ENCODE measurements around the gene C11orf97. TPM values are rescaled to one million over a fixed set of nuclear protein-coding genes. Genes with fewer than 3 reads are reported as not detected.

C11orf97 gene
- total RNA-seq, 1 experiment from 2014 or later = not detected

- WGBS (ENCODE audit: extremely low coverage, insufficient read length, low lambda C conversion rate) = no CpG with 5 or more reads among the region's 1 CpG
- no peaks in the 10 kb centered on the region for H3K27me3 ChIP-seq (ENCODE audit: insufficient read depth, low read length)
Measured at GRCh38 chr11:94524341-94524740, 12.1 kb downstream of the C11orf97 start.

More at GRCh38 chr11:94524341-94524740, 12.1 kb downstream of the C11orf97 start:
- no peaks in the 10 kb centered on the region for H3K4me1 ChIP-seq (ENCODE audit: insufficient read depth, low read length)
- Mint-ChIP-seq H3K36me3 (ENCODE audit: insufficient read depth in 1 of 3, low read depth in 3 of 3) (no peaks in the 10 kb centered on the region), H3K27me3 (ENCODE audit: low read depth) (peaks cover 19% of the 10 kb centered on the region), H3K27ac (no peak overlapping the region), H3K4me3 (no peak overlapping the region), H3K9me3 (no peaks in the 10 kb centered on the region), H3K4me1 (peaks cover 0 to 3% of the 10 kb centered on the region in 2 experiments; a peak in 2 of 4 replicates)
- H3K4me2 ChIP-seq (ENCODE audit: insufficient read depth, insufficient read length, low read length) = no peak overlapping the region
- H3K18ac ChIP-seq (ENCODE audit: insufficient read length, low read depth, low read length) = no peak overlapping the region
- H2BK120ac ChIP-seq (ENCODE audit: low read depth, low read length, poor library complexity, severe bottlenecking) = no peak overlapping the region
- H4K91ac ChIP-seq (ENCODE audit: insufficient read length, low read depth, low read length) = no peak overlapping the region
- no peak overlapping the region for H3K4ac ChIP-seq (ENCODE audit: low read depth, low read length)
- H3K23ac ChIP-seq (ENCODE audit: insufficient read length, low read depth, low read length) = no peak overlapping the region
- no peaks in the 10 kb centered on the region for H4K20me1 ChIP-seq (ENCODE audit: control insufficient read depth, insufficient read depth, insufficient read length)
- H3K9ac ChIP-seq (ENCODE audit: extremely low read depth, insufficient read length, low read length) = no peak overlapping the region
- no peak overlapping the region for H2AK5ac ChIP-seq (ENCODE audit: insufficient read length, low read length)
- no peak overlapping the region for H2AFZ ChIP-seq (ENCODE audit: low read length)
- H3K79me1 ChIP-seq (ENCODE audit: insufficient read depth, low read depth, low read length, poor library complexity, severe bottlenecking) = no peaks in the 10 kb centered on the region
- no peak overlapping the region for H4K8ac ChIP-seq (replicated peaks; ENCODE audit: insufficient read length, low read depth, low read length)
- H2BK20ac ChIP-seq (ENCODE audit: low read depth, low read length, poor library complexity, severe bottlenecking) = no peak overlapping the region
- no peaks in the 10 kb centered on the region for H3K23me2 ChIP-seq (ENCODE audit: insufficient read length, low read depth, low read length, poor library complexity, severe bottlenecking)
- no peak overlapping the region for H4K5ac ChIP-seq (ENCODE audit: insufficient read length, low read depth, low read length)
- no peak overlapping the region for H3K56ac ChIP-seq (ENCODE audit: insufficient read length, low read depth, low read length)
- no peak overlapping the region for H3K14ac ChIP-seq (ENCODE audit: insufficient read depth, low read length)
- H3T11ph ChIP-seq (ENCODE audit: low read length) = no peak overlapping the region
- no peak overlapping the region for H2BK5ac ChIP-seq (ENCODE audit: insufficient read length, low read length)
- no peak for DNase-seq
- TF ChIP-seq, protein P1, sequence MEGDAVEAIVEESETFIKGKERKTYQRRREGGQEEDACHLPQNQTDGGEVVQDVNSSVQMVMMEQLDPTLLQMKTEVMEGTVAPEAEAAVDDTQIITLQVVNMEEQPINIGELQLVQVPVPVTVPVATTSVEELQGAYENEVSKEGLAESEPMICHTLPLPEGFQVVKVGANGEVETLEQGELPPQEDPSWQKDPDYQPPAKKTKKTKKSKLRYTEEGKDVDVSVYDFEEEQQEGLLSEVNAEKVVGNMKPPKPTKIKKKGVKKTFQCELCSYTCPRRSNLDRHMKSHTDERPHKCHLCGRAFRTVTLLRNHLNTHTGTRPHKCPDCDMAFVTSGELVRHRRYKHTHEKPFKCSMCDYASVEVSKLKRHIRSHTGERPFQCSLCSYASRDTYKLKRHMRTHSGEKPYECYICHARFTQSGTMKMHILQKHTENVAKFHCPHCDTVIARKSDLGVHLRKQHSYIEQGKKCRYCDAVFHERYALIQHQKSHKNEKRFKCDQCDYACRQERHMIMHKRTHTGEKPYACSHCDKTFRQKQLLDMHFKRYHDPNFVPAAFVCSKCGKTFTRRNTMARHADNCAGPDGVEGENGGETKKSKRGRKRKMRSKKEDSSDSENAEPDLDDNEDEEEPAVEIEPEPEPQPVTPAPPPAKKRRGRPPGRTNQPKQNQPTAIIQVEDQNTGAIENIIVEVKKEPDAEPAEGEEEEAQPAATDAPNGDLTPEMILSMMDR (conservative IDR thresholded peaks at IDR 0.05) = no peak
- H2BK15ac ChIP-seq (ENCODE audit: low read depth, low read length) = no peak overlapping the region
- no peaks in the 10 kb centered on the region for H3K79me2 ChIP-seq (ENCODE audit: insufficient read depth, low read length)
- H3K27ac ChIP-seq (ENCODE audit: insufficient read length, low read depth, low read length) = no peak overlapping the region
- H3K9me3 ChIP-seq (ENCODE audit: control insufficient read depth, low read depth, low read length) = no peaks in the 10 kb centered on the region
- H2BK12ac ChIP-seq (ENCODE audit: insufficient read length, low read depth, low read length) = no peak overlapping the region

Measured in H9 (cell line).